ENCODE results near the gene GASK1B. TPM values are rescaled to one million over a fixed set of nuclear protein-coding genes. Genes with fewer than 3 reads are reported as not detected.

Gene GASK1B
- total RNA-seq, 2 donors from 2014 or later, result 15.5 to 22.3 TPM

- peaks cover 4% of the 10 kb centered on the region for H3K4me1 ChIP-seq
- 86 to 91% methylated on average over 1 of the region's 1 CpG for WGBS, 2 donors
- no peaks in the 10 kb centered on the region for H3K36me3 ChIP-seq (replicated peaks in 1 of 2; ENCODE audit: insufficient read depth in 1 of 2, low read depth in 2 of 2)
- H3K27me3 ChIP-seq, result no peaks in the 10 kb centered on the region
- ATAC-seq (no peak), DNase-seq (no peak)
- no peak overlapping the region for H3K27ac ChIP-seq
- no peaks in the 10 kb centered on the region for H3K9me3 ChIP-seq
- intact Hi-C loops (cut with DNase I), result no loop called here
- TF ChIP-seq POLR2A (IDR thresholded peaks at IDR 0.05), result no peak
- no peak for TF ChIP-seq CTCF (IDR thresholded peaks at IDR 0.05)
- H3K4me3 ChIP-seq, result no peak overlapping the region
Observed at GRCh38 chr4:158125310-158125709, 47.5 kb downstream of the GASK1B start.

Other genes starting within 250 kb of the GASK1B start
- gene TMEM144, start 37.5 kb upstream of the GASK1B start, total RNA-seq, result 10 to 100 TPM; 10.5 to 13.0 TPM